GM10266 (cell line): Measurements from ENCODE around the gene MKNK1.

Source experiments
- DNase-seq: peaks from one replicate; pipeline ENCODE4 v3.0.0; 2012; ENCODE audit errors: extremely low spot score
- CTCF ChIP-seq: IDR thresholded peaks from 2 replicates; pipeline ENCODE4 v1.5.1; 2012; ENCODE audit warnings: mild to moderate bottlenecking, low read depth; ENCODE audit not compliant: control insufficient read depth, insufficient read depth; ENCODE audit errors: missing control alignments

Gene MKNK1

GRCh38 chr1:46554236-46554596 lies 49.9 kb downstream of the MKNK1 start:
- DNase-seq: no peak
- no peak for TF ChIP-seq CTCF

GRCh38 chr1:46553506-46553905 lies 50.6 kb downstream of the MKNK1 start:
- no peak for DNase-seq
- no peak for TF ChIP-seq CTCF

- TF ChIP-seq CTCF: no peak
- DNase-seq: no peak
These were observed 51.5 kb downstream of the MKNK1 start for GRCh38 chr1:46552357-46553237.

- no peak for TF ChIP-seq CTCF
- no peak for DNase-seq
These were observed 52.4 kb downstream of the MKNK1 start, which contains the start of gene KNCN for GRCh38 chr1:46551597-46552095. TSS of gene KNCN (minus strand) at chr1:46551647. CDS start at chr1:46551215, 432 bp downstream.

- TF ChIP-seq CTCF: no peak
- no peak for DNase-seq
These were observed 53.3 kb downstream of the MKNK1 start for GRCh38 chr1:46550751-46551231.

- no peak for TF ChIP-seq CTCF
- DNase-seq: no peak
These were observed 54.1 kb downstream of the MKNK1 start for GRCh38 chr1:46549697-46550681.
